Mononuclear cell (primary cell): ENCODE measurements around the gene ADAMTSL5. TPM values are rescaled to one million over a fixed set of nuclear protein-coding genes. Genes with fewer than 3 reads are reported as not detected.
"Not testable (repeated sequence)": the region's sequence is repeated elsewhere in the genome, so short reads cannot be mapped to it uniquely, and the experiment has no call there.

Experiments used
- H3K27me3 ChIP-seq: 2 replicates; pipeline ENCODE4 v1.6.0; 2011; ENCODE audit warnings: low read length, control low read depth; ENCODE audit not compliant: insufficient read depth
- H3K4me1 ChIP-seq: 2 replicates; pipeline ENCODE4 v1.5.1; 2011; ENCODE audit warnings: mild to moderate bottlenecking, low read length, control low read depth; ENCODE audit not compliant: insufficient read depth
- H3K4me3 ChIP-seq: 2 replicates; pipeline ENCODE4 v1.5.1; 2011; ENCODE audit warnings: mild to moderate bottlenecking, low read length, moderate library complexity
- H3K9me3 ChIP-seq: 2 replicates; pipeline ENCODE4 v1.5.1; 2011; ENCODE audit warnings: low read depth, mild to moderate bottlenecking, control low read depth, low read length
- total RNA-seq: library from RNA; depleted of rRNA; stranded (reverse); fragments of >200 nt; gene quantifications from one replicate; pipeline ENCODE4 v1.2.3, GENCODE V29; 2012

ADAMTSL5 gene, protein sequence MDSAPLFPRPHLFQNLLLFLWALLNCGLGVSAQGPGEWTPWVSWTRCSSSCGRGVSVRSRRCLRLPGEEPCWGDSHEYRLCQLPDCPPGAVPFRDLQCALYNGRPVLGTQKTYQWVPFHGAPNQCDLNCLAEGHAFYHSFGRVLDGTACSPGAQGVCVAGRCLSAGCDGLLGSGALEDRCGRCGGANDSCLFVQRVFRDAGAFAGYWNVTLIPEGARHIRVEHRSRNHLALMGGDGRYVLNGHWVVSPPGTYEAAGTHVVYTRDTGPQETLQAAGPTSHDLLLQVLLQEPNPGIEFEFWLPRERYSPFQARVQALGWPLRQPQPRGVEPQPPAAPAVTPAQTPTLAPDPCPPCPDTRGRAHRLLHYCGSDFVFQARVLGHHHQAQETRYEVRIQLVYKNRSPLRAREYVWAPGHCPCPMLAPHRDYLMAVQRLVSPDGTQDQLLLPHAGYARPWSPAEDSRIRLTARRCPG
- 0.84 TPM for total RNA-seq

DNA sequence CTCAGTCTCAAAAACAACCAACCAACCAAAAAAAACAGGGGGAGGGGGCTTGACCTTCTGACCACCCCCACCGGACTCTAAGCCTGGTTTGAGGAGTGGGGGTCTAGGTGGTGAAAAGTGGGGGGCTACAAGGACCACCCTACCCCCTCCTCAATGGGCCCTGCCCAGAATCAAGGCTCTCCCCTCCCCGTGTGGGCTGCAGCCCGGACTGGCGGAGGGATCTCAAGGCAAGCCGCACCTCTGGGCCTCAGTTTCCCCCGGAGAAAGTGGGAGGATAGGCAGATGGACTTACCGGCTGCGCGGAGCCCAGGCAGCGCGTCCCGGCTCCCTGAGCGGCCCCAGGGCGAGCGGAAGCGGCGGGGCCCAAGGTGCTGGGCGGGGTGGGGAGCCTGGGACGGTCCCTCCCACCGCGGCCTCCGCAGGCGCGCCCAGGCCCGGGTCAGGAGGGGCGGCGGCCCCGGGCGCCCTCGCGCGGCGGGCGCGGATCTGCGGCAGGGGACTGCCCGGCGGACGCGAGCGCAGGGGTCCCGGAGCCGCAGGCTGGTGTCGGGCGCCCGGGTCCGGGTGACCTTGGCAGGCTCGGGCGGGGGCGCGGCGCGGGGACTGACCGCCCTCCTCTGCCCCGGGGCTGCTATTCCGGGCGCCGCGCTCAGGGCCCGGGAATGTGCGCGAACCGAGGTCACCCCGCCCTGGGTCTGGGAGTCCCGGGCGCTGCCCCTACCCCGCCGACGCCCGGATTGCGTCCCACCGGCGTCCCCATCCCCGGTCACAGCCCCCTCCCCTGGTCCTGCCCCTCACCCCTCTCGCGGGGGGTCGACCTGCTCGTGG lies at the start of gene ADAMTSL5:
Gene ADAMTSL5, minus strand, starts transcription at position 349 of the 828 bp plus-strand sequence. CDS start 2,076 bp downstream, outside the sequence.
- H3K9me3 ChIP-seq: no peaks in the 10 kb centered on the region
- peaks cover 10% of the 10 kb centered on the region for H3K27me3 ChIP-seq
- peak within 1 kb of the TSS; percentile 18 for H3K4me3 ChIP-seq
- peaks cover 11% of the 10 kb centered on the region for H3K4me1 ChIP-seq

DNA sequence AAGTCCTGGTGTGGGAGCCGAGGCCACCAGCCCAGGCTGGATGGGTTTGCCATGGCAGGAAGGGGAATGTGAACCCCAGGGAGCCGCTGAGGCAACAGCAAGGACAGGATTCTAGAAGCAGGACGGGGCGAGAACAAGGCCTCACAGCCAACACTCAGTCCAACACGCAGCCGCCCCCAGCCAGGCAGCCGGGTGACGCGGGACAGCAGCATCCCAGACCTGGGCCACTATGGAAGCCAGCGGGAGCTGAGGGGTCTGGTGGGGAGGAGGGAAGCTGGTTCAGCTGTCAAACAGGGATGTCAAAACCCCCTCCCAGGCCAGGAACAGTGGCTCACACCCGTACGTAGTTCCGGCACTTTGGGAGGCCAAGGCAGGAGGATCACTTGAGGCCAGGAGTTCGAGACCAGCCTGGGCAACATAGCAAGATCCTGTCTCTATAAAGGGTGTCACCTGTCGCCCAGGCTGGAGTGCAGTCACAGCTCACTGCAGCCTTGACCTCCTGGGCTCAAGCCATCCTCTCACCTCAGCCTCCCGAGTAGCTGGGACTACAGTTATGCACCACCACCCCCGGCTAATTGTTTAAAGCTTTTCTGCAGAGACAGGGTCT lies 48.5 kb upstream of the ADAMTSL5 start:
- no peak overlapping the region for H3K4me3 ChIP-seq
- H3K27me3 ChIP-seq: no peaks in the 10 kb centered on the region
- no peaks in the 10 kb centered on the region for H3K4me1 ChIP-seq
- H3K9me3 ChIP-seq: no peaks in the 10 kb centered on the region

DNA sequence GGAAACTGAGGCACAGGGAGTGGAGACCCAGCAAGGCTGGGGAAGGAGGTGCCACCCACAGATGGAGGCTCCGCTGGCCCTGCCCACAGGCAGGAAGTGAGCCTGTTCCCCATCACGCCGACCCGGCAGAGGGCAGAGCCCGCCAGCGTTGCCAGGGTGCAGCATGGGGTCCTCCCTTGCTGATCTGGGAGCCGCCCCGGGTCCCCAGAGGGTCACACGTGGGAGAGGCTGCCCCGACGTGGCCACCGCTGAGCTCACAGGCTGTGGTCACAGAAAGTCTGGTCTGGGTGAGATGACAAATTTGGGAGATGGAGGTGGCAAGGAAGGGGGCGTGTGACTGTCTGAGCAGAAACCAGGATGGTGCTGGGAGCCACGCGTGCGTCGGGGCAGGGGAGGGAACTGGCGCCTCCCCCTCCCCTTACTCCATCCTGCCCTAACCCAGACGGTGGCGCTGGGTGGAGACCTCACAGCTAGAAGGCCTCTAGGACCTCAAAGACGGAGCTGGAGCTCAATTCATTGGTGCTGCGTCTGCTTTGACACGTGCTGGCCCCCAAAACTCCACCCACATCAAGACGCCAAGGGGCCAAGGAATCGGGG lies 47.6 kb upstream of the ADAMTSL5 start:
- H3K4me1 ChIP-seq: no peaks in the 10 kb centered on the region
- no peaks in the 10 kb centered on the region for H3K27me3 ChIP-seq
- H3K4me3 ChIP-seq: no peak overlapping the region
- H3K9me3 ChIP-seq: no peaks in the 10 kb centered on the region

DNA sequence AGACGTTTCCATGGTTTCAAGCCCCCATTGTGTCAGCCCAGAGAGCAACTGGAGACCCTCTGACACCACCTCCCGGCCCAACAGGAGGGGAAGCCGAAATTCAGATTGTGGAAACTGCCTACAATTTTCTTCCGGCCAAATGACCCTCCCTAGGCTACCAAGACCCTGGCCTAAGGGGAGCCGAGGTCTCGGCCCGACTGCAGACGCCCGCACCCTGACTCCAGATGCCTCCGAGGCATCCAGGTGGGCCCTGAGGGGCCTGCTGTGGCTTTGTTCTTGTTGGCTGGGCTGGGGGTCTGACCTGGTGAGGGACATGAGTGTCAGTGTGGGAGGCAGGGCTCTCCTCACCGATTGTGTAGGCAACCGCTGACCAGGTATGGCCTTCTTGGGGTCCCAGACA lies 45.7 kb upstream of the ADAMTSL5 start:
- H3K4me1 ChIP-seq: no peaks in the 10 kb centered on the region
- no peaks in the 10 kb centered on the region for H3K9me3 ChIP-seq
- no peaks in the 10 kb centered on the region for H3K27me3 ChIP-seq
- no peak overlapping the region for H3K4me3 ChIP-seq

DNA sequence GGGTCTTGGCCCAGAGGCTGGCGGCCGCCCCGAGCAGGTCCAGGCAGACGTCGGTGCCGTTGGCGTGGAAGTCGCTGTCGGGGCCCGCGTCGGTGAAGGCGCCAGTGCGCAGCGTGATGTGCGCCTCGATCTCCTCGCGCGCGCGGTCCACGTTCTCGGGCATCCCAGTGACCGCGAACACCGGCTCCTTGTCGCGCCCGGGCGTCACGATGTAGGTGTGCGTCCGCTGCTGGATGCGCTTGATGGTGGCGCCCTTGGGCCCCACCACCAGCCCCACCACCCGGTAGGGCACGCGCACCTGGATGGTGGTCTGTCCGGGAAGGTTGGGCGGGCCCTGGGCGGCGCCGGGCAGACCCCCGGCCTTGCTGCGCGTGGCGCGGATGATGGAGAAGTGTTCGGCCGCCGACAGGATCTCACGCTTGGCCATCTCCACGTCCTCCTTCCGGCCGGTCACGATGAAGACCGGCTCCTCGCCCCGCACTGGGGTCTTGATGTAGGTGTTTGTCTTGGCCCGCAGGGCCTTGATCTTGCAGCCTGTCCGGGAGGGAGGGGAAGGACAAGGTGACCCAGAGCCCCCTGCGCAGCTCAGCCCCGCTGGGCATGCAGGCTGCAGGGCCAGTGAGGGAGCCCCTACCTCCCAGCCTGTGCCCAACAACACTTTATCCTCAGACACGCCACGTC lies 43.7 kb upstream of the ADAMTSL5 start:
- Histone ChIP-seq H3K9me3 (no peaks in the 10 kb centered on the region), H3K4me3 (no peak overlapping the region), H3K4me1 (no peaks in the 10 kb centered on the region)

DNA sequence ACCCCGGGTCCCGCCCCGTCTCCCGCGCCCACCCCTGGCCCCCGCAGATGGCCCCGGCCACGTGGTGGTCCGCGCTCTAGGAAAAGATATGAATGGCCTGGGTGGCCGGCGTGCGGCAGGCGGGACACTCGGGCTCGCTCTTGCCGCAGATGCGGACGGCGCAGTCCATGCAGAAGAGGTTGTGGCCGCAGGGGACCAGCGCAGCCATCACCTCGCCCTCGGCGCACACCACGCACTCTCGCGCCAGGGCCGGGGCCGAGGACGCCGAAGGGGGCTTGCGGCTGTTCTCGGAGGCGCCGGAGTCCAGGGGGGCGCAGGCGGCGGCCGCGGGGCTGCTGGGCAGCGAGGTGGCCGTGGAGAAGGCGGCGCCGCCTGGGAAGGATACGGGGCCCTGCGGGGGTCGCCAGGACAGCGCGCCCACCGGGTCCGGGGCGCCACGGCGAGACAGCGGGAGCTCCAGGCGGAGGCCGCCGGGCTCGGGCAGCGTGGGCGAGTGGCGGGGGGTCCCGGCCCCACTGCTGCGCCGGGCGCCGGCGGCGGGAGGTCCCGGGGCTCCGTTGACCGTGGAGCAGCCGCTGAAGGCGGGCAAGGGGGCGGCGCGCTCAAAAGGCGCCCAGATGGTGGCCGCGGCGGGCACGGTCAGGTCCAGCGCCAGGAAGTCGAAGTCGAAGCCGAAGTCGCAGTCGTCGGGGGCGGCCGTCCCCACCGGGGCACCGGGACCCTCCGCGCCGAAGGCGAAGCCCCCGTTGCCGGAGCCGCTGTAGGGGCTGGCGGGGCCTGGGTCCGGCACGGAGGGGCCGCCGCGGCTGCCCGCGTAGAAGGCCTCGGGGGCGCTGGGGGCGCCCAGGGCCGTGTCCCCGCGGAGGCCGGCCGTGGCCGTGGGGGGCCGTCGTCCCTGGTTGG lies 42.9 kb upstream of the ADAMTSL5 start:
- Histone ChIP-seq H3K27me3 (no peaks in the 10 kb centered on the region), H3K4me3 (no peak overlapping the region), H3K4me1 (no peaks in the 10 kb centered on the region), H3K9me3 (no peaks in the 10 kb centered on the region)

More for the DNA sequence above, 43.7 kb upstream of the ADAMTSL5 start:
- no peaks in the 10 kb centered on the region for H3K27me3 ChIP-seq

DNA sequence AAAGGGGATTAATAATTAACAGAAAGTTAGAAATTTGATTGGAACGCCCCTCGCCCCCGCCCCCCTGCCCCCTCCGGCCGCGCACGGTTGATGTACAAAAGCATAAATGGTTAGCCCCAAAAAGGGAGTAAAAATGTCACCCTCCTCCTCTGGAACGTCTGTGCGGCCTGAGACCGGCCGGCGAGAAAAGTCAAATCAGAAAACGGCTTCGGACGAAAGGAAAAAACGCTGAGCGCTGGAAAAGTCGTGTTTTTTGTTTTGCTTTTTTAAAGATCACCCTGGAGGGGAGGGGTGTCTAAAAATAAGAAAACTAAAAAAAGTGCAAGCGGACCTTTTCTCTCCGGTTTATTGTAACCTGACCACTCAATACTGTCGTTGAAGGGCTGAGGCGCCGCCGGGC lies 42.1 kb upstream of the ADAMTSL5 start:
- Histone ChIP-seq H3K4me3 (no peak overlapping the region), H3K4me1 (no peaks in the 10 kb centered on the region), H3K9me3 (no peaks in the 10 kb centered on the region), H3K27me3 (no peaks in the 10 kb centered on the region)

DNA sequence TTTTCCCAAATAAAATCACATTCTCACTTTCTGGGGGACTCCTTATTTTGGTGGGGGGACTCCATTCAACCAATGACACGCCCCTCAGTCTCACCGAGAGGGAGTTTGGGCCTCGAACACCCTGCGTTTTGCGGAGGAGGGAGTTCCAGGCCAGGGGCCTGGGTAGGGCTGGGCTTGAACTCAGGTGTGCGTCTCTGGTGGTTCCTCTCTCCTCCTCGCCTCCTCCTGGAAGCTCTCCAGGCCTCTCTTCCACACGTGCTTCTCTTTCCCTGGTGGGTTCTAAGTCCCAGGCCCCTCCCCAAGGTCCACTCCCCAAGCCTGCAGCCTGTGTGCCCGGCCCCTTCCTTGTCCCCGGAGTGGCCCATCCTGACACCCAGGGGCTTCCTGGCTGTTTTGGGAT lies 40.6 kb upstream of the ADAMTSL5 start:
- no peaks in the 10 kb centered on the region for H3K4me1 ChIP-seq
- no peaks in the 10 kb centered on the region for H3K27me3 ChIP-seq
- no peak overlapping the region for H3K4me3 ChIP-seq
- H3K9me3 ChIP-seq: no peaks in the 10 kb centered on the region

DNA sequence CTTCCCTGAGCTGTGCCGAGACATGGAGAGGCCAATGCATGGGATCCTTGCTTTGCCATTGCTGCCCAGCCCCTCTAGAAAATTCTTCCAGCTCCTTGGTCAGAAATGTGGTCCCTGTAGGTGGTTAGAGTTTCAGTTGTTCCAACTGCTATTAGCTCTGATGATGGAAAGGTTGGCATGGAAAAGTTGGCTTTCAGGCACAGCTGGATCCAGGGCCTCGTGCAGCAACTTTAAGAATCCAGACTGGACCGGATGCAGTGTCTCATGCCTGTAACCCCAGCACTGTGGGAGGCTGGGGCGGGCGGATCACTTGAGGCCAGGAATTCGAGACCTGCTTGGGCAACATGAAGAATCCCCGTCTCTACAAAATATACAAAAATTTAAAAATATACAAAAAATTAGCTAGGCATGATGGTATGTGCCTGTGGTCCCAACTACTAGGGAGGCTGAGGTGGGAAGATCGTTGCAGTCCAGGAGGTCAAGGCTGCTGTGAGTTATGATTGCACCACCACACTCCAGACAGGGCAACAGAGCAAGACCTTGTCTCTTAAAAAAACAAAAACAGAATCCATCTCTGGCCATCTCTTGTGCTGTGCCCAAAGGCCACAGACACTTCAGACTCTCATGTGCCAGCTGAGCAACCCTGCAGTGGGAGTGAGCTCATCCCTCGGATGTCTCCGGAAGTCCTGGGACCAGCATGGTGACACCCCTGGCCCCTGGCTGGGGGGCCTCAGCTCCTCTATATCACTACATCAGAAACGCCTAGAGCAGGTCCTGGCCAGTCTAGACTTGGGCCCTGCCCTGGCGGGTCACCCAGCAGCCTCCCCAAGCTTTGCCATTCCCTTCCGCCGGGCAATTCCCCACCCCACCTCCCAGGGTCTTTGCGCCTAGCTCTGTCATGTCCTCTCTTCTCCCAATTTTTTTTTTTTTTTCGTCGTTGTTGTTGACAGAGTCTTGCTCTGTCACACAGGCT lies 38.5 kb upstream of the ADAMTSL5 start:
- H3K27me3 ChIP-seq: no peaks in the 10 kb centered on the region
- no peak overlapping the region for H3K4me3 ChIP-seq
- no peaks in the 10 kb centered on the region for H3K9me3 ChIP-seq
- H3K4me1 ChIP-seq: no peaks in the 10 kb centered on the region

DNA sequence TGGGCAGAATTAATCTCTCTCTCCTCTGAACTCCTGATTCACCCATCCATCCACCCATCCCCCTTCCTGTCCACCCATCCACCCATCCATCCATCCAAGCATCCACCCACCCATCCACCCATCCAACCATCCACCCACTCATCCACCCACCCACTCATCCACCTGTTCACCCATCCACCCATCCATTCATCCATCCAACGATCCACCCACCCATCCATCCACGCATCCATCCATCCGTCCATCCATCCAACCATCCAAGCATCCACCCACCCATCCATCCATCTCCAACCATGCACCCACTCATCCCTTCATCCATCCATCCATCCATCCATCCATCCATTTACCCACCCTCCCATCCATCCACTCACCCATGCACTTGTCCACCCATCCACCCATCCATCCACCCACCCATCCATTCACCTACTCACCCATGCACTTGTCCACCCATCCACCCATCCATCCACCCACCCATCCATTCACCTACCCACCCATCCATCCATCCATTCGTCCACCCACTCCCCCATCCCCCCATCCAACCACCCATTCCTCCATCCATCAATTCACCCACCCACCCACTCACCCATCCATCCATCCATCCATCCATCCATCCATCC lies 36.6 kb upstream of the ADAMTSL5 start:
- Histone ChIP-seq H3K4me3 (no peak overlapping the region), H3K4me1 (no peaks in the 10 kb centered on the region), H3K27me3 (no peaks in the 10 kb centered on the region), H3K9me3 (no peaks in the 10 kb centered on the region)

DNA sequence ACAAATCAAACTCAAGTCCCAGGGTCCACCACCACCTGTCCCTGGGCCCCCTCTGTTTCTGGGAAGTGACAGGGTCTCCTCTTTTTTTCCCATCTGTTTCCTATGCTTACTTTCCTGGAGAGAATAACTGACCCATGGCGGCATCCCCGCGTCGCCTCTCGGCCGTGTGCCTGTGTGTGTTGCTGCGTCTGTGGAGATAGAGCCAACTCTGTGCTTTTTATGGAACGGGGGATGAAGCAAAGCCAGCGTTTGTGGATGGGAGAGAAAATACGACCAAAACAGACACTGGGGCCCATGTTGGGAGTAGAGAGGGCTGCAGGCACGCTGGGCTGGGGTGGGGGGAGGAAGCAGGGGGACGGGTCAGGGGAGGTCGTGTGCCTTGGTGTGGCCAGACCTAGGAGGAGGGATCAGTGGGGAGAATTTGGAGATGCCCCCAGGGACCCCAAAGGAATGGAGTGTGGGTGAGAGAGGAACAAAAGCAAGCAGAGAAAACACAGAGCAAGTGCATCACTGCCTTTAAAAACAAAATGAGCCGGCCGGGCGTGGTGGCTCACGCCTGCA lies 27.6 kb upstream of the ADAMTSL5 start:
- Histone ChIP-seq H3K4me1 (no peaks in the 10 kb centered on the region), H3K27me3 (no peaks in the 10 kb centered on the region), H3K4me3 (no peak overlapping the region), H3K9me3 (no peaks in the 10 kb centered on the region)

DNA sequence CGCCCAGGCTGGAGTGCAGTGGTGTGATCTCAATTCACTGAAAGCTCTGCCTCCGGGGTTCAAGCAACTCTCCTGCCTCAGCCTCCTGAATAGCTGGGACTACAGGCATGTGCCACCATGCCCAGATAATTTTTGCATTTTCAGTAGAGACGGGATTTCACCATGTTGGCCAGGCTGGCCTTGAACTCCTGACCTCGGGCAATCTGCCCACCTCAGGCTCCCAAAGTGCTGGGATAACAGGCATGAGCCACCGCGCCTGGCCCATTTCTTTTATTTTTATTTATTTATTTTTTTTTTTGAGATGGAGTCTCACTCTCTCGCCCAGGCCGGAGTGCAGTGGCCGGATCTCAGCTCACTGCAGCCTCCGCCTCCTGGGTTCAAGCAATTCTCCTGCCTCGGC lies 26.9 kb upstream of the ADAMTSL5 start:
- H3K9me3 ChIP-seq, H3K4me1 ChIP-seq, H3K4me3 ChIP-seq, H3K27me3 ChIP-seq: not testable (repeated sequence)
